NOMO-1 treated with dmso at 0.1 percent for 144 hours (cell line): ENCODE results near the gene PRKCZ.
A peak's percentile ranks its signal among the peaks of the same experiment; 100 is the strongest.

Experiments used
- DNase-seq: peaks from one replicate; lab custom pipeline; 2025; ENCODE audit not compliant: unreplicated experiment; lab: John Stamatoyannopoulos, UW

The PRKCZ gene

DNA sequence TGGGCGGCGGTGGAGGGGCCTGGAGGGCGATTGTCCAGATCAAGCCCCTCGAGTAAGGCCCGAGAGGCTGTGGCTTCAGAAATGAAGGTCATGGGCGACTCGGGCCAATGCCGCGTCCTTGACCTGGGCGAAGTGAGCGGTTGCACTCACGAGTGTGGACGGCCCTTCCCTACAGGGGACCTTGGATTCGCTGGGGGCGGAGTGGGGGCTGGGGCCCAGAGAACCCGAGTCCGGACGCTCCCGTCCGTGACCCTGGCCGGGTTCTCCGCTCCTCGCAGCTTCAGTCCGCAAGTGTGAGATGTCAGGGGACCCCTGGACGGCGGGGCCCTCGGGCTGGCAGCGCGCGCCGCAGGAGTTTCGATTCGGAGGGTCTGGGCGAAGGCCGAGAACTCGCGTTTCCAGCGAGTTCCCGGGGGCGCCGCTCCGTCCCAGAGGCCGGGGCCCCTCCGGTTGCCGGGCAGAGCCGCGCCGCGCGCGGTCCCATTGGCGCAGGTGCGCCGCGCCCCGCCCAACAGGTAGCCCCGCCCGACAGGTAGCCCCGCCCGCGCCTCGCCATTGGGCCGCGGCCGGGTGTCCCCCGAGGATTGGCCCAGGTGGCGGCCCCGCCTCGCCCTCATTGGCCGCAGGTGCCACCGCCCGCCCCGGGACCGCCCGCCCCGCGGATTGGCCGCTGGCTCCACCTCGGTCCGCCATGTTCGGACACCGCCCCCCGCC, at the start of gene PRKCZ:
Gene PRKCZ (plus strand): TSS at position 694 of the 714 bp plus-strand sequence. CDS start 220 bp downstream, outside the sequence.
- peak; percentile 49 for DNase-seq

DNA sequence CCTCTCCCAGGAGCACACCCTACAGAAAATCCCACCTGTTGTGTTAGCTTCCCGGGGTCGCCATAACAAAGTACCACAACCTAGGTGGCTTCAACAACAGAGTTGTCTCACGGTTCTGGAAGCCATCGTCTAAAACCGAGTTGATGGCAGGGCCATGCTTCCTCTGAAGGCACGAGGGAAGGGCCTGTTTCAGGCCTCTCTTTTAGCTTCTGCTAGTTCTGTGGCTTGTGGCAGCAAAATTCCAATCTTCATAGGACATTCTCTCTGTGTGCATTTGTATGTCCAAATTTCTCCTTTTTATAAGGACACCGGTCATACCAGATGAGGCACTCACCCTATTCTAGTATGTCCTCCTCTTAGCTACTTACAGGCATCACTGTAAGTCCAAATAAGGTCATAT, 49.8 kb upstream of the PRKCZ start:
- DNase-seq = no peak

DNA sequence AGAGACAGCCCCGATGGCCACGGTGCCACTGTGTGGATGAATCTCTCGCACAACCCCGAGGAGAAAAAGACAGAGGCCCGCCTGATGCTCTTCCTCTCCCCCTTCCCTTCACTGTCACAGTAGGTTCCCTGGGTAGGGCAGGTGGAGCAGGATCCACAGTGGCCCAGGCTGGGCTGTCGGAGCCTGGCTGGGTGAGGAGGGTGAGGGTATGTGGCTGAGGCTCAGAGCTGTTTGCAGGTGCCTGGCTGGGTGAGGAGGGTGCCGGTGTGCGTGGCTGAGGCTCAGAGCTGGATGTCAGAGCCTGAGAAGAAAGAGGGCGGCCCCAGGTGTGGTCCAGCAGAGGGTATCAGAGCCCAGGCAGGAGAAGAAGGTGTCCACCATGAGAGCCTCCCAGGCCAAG, 49.4 kb upstream of the PRKCZ start:
- no peak for DNase-seq

DNA sequence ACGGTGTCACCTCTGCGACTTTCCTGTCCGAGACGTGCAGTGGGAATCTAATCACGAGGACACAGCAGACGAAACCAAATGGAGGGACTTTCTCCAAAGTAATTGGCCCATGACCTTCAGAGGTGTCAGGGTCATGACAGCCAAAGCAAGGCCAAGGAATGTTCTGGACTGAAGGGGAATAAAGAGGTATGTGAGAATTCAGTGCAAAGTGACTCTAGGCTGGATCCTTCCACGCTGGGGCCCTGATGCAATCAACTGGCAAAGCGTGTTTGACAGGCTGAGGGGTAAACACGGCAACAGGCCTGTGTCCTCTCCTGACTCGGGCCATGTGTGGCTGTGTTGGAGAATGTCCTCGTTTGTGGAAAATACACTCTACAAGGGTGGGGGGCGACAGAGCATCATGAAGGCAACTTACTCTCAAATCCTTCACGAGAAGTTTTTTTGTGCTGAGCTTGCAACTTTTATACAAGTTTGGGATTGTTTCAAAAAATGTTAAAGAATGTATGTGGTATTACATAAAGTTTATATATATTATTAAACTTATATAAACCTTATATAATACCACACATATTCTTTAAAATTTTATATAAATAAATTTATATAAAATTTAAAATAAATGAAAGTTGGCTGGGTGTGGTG, 48.3 kb upstream of the PRKCZ start:
- DNase-seq = no peak

DNA sequence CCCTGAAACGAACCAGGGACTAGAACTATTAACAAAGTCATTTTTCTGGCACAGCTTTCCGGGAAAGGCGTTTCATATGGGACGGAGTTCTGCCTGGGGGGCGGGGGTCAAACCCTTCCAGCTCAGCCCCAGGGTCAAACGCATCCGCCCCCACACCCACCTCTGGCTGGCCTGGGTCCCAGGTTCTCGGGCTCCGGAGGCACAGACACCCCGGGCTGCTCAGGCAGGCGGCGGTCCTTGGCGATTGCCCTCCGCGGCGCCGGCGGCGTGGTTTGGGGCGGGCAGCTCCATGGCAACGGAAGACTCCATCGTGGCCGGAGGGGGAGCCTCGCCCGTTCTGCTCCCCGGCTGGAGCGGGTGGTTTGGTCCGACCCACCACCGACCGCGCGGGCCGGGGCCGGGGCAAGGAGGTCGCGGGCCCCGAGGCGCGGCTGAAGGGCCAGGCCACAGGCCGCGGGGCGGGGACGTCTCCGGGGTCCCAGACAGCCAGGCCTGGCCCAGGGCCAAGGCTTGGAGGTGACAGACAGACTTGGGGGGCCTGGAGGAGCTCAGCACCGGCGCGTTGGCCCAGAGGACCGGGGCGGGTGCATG, 46.6 kb upstream of the PRKCZ start, which contains the start of gene CFAP74:
Gene CFAP74 (minus strand): TSS at position 246 of the 591 bp plus-strand sequence. CDS start 12,830 bp downstream, outside the sequence.
- DNase-seq = no peak

DNA sequence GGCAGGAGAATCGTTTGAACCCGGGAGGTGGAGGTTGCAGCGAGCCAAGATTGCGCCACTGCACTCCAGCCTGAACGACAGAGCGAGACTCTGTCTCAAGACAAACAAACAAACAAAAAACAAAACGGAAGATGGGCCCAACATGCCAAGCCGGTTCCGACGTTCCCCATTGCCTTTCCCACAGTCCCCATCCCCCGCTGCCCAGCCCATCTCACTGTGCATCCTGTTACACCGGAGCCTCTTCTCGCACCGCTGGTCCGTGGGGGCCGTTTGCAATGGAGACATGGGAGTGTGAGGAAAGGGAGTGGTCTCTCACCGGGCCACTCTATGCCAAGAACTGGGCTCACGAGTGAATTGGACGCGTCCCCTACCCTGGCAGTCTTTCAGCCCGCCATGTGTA, 45.4 kb upstream of the PRKCZ start:
- DNase-seq = no peak

DNA sequence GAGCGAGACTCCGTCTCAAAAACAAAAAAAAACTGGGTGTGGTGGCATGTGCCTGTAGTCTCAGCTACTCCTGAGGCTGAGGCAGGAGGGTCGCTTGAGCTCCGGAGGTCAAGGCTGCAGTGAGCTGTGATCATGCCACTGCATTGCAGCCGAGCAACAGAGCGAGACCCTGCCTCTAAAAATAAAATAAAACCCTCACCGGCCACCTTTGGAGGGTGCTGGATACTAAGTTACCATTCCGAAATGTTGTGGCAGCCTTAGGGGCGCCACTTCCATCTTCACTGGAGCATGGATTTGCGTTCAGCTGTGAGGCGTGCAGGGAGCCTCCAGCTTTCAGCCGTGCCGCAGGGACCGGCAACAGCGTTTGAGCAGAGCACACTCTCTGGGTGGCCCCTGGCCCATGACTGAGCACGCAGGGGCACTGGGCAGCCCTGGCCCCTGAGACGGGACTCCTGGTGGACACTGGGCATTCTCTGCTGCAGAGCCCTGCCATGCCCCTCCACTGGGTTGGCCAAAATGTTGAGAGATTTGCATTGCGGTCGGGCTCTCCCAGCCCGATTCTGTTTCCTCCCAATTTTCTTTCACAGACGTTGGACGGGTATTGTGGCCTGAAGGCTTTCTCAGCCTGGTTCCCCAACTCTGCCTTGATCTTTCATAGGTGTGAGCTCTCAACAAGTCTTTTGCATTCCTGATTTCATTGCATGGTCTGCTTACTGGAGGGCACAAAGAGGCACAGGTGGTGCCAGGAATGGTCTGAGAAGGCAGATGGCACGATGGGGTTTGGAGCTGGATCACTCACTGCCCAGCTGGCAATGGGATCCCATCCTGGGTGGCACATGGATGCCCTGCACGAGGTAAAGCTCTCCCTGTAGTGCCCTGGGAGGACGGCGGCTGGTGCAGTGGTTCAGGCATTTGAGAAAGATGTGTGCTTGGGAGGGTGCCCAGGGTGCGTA, 40.8 kb upstream of the PRKCZ start:
- DNase-seq = no peak

DNA sequence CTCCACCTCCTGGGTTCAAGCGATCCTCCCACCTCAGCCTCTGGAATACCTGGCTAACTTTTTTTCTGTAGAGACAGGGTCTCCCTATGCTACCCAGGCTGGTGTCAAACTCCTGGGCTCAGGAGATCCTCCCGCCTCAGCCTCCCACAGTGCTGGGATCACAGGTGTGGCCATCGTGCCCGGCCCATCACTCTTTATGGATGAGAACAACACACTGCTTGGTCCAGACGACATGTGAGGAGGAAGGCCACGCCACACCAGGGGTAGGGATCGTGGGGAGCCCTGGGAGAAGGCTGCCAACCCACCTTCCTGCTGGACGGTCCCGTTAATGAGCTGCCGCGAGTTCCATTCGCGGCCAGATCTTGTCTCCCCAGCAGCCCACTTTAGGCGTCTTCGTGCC, 36.0 kb upstream of the PRKCZ start:
- no peak for DNase-seq

DNA sequence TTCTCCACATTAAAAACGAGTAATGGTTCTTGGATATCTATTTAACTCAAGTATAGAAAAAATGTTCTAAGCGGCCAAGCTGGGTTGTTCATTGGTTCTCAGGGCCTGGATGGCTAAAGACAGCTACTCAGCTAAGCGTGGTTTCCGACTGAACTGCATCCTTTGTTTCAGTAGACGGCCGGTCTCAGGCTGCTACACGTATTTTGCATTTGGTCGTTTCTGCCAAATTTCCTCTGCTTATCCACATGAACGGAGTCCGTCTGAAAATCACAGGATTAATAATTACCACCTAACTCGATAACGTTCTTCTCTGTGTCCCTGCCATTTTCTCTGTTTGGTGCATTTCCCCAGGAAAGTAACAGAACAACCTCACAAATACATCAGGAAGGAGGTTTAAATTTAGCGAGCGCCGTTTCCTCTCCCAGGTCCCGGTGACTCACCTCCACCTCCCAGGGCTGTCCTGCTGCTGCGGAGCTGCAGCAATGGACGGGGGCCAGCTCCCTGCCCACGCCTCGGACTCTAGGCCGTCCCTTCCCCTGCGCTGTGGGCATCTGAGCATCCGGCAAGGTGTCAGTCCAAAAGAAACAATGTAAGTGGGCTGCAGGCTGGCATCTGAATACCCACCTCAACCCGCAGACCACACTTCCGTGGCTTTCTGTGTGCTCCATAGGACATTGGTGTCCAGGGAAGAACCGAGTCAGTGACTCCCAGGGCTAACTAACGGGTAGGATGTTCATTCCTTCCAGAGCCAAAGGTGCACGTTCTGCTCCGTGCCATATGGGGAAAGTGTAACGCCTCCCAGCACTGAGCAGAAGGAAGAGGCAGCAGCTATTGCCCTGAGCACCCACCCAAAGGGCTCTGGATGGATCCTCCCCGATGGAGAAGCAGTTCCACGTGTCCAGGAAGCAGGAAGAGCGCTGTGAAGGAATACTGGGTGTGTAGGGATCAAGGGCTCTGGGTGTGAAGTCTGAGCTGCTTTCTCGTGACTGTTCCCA, 35.2 kb upstream of the PRKCZ start:
- no peak for DNase-seq

DNA sequence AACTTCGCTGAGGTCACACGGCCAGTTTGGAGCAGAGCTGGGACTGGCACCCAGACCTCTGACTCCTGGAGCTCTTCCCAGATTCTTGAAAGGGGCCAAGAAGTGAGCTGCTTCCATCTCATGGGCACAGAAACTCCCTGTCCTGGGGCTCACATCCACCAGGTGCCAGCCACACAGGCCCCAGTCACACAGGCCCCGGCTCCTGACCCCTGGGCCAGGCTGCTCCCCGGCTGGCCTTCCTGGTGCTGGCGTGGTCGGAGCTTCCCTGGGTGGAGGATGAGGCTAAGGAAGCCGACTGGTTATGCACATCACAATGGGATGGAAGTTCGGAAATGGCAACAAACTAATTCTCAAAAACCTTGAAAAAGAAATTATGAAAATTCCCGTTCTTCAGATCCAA, 34.1 kb upstream of the PRKCZ start:
- DNase-seq = no peak

DNA sequence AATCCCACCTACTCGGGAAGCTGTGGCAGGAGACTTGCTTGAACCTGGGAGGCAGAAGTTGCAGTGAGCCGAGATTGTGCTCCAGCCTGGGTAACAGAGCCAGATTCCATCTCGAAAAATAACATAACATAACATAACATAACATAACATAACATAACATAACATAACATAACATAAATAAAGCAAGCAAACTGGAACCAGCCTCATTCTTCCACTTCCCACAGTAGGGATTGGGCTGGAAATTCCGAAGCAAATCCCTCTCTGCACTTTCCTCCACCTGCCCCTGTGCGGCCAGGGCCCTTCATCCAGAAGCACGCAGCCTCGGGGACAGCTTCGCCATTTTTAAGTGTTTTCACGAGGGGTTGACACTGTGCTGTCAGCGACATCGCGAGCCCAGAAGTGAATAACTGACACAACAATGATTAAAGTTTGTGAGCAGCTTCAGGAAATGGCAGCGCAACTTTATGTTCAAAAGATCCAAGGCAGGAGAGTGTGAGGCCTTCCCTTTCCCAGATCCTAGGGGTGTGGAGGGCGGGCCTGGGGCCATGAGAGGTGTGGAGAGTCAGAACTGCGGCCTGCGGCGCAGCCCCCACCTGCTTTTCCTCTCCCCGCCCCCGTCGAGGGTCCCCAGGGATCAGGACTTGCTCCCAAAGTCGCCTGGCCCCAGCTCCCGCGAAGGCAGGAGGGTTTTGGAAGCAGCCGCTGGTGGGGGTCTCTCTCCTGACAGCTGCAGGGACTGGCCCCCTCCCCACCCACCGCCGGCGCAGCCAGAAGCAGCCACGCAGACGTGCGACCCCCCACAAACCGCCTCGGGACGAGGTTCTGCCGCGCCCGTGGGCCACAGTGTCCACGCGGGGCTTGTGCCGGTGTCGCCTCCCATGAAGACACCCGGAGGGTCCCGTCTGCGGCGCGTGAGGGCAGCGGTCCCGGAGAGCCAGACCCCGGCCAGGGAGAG, 31.7 kb upstream of the PRKCZ start:
- no peak for DNase-seq

DNA sequence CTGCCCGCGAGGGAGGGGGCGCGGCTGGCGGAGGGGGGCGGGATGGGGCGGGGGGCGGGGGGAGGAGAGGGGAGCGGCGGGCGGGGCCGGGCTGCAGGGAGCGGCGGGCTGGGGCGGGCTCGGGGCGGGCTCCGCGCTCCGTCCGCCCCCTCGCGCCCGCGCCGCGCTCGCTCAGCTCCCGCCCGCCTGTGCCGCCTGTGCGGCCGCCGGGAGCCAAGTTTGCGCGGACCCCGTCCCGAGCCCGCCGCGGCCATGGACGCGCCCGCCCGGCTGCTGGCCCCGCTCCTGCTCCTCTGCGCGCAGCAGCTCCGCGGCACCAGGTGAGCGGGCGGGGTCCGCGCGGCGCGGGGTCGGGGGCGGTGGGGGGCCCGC, 31.1 kb upstream of the PRKCZ start, which contains the start of gene GABRD:
Gene GABRD (plus strand): TSS at position 174 of the 372 bp plus-strand sequence. CDS start 79 bp downstream, at position 253.
- no peak for DNase-seq

DNA sequence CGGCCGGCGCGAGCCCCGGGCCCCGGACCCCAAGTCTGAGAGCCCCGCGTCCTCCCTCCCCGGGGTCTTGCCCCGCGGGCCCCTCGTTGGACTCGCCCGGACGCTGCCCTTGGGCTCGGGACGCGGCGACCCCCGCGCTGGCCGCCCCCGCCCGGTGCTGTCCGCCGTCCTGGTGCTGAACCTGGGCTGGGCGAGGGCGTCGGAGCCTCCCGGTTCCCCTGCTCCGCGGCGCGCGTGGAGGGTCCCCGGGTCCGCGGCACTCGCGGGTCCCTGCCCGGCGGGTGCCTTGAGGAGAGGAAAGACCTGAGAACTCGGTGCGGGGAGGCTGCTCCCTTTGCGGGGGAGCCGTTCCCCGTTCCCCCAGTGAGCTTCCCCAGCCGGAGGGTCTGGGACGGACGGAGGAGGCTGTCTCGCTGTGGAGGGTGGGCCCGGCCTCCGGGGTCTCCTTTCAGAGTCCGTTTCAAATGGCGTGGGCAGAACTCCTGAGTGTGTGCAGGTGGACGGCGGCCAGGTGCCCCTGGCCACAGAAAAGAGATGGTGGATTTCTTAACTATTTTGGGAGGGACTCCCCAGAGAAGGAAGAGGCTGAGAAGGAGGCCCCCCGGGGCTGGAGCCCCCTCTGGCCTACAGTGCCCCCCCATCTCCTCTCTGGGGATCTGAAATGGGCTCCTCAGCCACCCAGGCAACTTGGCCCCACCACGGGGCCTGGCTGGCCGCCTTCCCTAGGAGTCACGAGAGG, 30.5 kb upstream of the PRKCZ start:
- DNase-seq = no peak

DNA sequence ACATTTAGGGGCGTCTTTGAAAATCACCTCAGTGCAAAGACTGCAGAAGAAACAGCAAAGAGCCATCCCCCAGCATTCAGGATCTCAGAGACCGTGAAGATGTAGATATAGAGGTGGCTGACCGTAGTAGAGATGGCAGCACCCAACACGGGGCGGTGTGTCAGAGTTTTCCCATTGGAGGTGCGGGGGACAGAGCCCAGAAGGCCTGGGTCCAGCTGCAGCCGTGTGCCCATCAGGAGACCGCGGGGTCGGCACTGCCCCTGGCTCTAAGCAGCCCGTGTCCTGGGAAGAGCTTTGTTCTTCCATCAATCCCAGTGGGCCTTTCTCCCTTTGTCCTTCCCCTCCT, 29.9 kb upstream of the PRKCZ start:
- no peak for DNase-seq

DNA sequence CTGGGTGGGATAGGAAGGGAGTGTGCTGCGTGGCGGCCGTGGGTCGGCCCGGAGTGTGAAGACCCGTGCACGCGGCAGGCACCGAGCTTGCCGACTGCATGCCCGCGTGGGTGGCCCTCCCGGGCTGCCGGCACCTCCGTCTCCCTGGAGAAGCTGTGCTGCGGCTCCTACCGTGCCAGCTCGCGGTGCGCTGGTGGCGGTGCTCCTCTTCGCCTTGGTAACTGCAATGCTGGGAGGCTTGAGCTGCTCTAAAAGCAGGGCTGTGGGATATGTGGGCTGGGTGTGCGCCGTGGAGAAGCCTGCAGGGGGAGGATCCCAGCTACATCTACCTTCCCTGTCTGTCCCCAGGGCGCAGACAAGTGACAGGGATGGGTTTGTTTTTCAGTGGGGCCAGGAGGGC, 28.7 kb upstream of the PRKCZ start:
- DNase-seq = no peak

DNA sequence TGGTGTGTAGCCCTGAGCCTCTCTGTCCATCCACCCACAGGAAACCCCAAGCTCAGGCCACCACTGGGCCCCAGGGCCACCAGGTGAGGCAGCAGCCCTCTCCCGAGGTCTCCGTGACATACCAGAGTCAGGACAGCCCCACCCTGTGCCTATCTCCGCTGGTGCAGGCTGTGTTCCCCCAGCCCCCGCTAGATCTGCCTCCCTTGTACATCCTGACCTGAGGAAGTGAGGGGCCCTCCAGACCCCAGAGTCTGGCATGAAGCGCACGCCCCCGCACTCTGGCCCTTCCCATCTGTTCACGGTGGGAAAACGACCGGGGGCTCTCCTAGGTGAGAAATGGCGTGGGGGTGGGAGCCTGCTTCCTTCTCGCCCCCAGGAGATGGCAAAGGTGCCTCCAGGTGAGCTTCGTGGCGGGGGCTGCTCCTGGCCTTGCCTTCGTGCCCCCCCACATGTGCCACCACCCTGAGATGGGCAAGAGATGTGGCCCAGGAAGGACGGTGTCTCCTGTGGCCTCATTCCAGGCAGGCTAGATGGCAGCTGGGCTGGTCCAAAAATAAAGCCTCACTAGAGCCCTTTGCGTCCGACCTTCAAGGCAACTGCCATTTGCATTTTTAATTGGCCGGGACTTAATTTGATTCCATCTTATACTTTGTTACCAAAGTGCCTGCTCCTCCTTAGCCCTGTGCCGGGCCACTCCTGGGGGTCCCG, 28.0 kb upstream of the PRKCZ start:
- DNase-seq = no peak

DNA sequence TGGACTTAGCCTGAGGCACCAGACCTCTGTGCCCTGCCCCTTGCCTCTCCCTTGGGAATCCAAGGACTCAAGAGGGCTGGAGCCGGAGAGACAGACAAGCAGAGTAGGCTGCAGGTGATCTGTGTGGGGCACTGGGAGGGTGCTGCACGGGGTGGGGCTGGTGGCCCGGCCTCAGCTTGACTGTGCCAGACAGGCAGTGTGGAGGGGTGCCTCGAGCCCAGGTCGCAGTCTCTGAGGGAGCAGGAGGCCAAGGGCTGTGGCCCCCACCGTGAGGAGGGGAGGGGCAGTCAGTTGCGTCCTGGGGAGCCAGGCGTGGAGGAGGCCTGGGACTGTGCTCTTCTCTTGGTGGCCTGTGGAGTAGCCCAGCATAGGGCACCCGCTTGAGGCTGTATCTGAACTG, 27.0 kb upstream of the PRKCZ start:
- no peak for DNase-seq

DNA sequence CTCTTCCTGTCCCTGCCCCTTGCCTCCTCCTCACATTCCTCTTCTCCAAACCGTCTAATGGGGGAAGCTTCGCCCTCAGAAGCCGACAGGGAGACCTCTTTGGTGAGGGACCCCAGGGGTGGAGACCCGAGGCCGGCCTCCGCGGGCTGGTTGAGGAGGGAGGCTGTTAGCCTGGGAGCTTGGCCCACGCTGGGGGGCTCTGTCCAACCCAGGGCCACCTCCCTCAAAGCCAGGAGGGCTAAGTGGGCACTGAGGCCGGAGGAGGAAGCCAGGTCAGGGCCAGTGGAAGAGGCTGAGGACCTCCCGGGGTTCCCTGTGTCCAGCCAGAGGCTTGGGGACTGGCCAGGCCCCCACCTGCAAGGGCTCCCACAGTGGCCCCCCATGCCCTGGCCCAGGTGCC, 25.8 kb upstream of the PRKCZ start:
- no peak for DNase-seq
